K562 (cell line): Measurements from ENCODE around the gene LHX3. TPM values are rescaled to one million over a fixed set of nuclear protein-coding genes. Genes with fewer than 3 reads are reported as not detected.

Source experiments
- BDP1 ChIP-seq: IDR thresholded peaks from 3 replicates; pipeline ENCODE4 v1.6.1; 2011; ENCODE audit not compliant: insufficient read length, insufficient read depth
- CREB1 ChIP-seq, 2 experiments: sonication (generic) in 1 of 2; formaldehyde crosslinking in 1 of 2; IDR thresholded peaks; 2 replicates each; pipeline versions ENCODE4 v1.6.1 to v1.8.0; 2012 to 2022; ENCODE audit warnings: inconsistent platforms in 1 of 2, mild to moderate bottlenecking in 1 of 2, missing genetic modification reagents in 1 of 2, moderate library complexity in 1 of 2
- CTBP1 ChIP-seq: fragments of 450-650 bp; IDR thresholded peaks from 2 replicates; pipeline ENCODE4 v1.6.1; 2016; ENCODE audit warnings: borderline replicate concordance
- E2F3 ChIP-seq: fragments of 250-450 bp; sonication (Bioruptor Pico); IDR thresholded peaks from 2 replicates; pipeline ENCODE4 v1.4.0; 2020; ENCODE audit warnings: mild to moderate bottlenecking
- ELF4 ChIP-seq: fragments of 450-650 bp; formaldehyde crosslinking; IDR thresholded peaks from 2 replicates; pipeline ENCODE4 v1.4.0; 2022; ENCODE audit warnings: missing genetic modification characterization
- L3MBTL2 ChIP-seq: fragments of 450-650 bp; IDR thresholded peaks from 2 replicates; pipeline ENCODE4 v1.6.1; 2016; ENCODE audit warnings: mild to moderate bottlenecking, moderate library complexity
- LEF1 ChIP-seq: fragments of 450-650 bp; IDR thresholded peaks from 2 replicates; pipeline ENCODE4 v1.6.1; 2016; ENCODE audit warnings: mild to moderate bottlenecking
- MTA3 ChIP-seq: fragments of 450-650 bp; formaldehyde crosslinking; IDR thresholded peaks from 2 replicates; pipeline ENCODE4 v1.6.1; 2017; ENCODE audit warnings: mild to moderate bottlenecking, borderline replicate concordance
- NR2C2 ChIP-seq, 2 experiments: fragments of 200-800 bp in 1 of 2; sonication (Bioruptor generic) in 1 of 2; sonication (generic) in 1 of 2; formaldehyde crosslinking in 1 of 2; IDR thresholded peaks; 2 replicates each; pipeline versions ENCODE4 v1.6.1 to v1.8.0; 2016 to 2022; ENCODE audit warnings: mild to moderate bottlenecking in 1 of 2, missing compliant biosample characterization in 1 of 2, missing genetic modification characterization in 1 of 2, missing genetic modification reagents in 1 of 2
- REST ChIP-seq, 2 experiments: fragments of 450-650 bp; formaldehyde crosslinking in 1 of 2; IDR thresholded peaks; 2 replicates each; pipeline versions ENCODE4 v1.4.0 to v1.6.1; 2014 to 2020; ENCODE audit warnings: mild to moderate bottlenecking in 2 of 2, borderline replicate concordance in 1 of 2, low read depth in 1 of 2
- SMAD3 ChIP-seq: fragments of 450-650 bp; formaldehyde crosslinking; conservative IDR thresholded peaks from 2 replicates; pipeline ENCODE4 v1.4.0; 2020; ENCODE audit warnings: mild to moderate bottlenecking
- SMC3 ChIP-seq: conservative IDR thresholded peaks from 2 replicates; pipeline ENCODE4 v1.6.1; 2011; ENCODE audit warnings: low read depth, low read length, improper control_type of control experiment; ENCODE audit not compliant: insufficient read depth
- SNRNP70 ChIP-seq: fragments of 200-400 bp; formaldehyde crosslinking; optimal IDR thresholded peaks from 2 replicates; pipeline ENCODE3; 2017; ENCODE audit warnings: low read depth, low read length
- TEAD1 ChIP-seq, 2 experiments: fragments of 450-650 bp in 1 of 2; sonication (generic) in 1 of 2; formaldehyde crosslinking; IDR thresholded peaks; 2 replicates each; pipeline versions ENCODE4 v1.4.0 to v1.8.0; 2020 to 2022; ENCODE audit warnings: mild to moderate bottlenecking in 2 of 2, missing genetic modification reagents in 1 of 2
- TEAD2 ChIP-seq: fragments of 450-650 bp; IDR thresholded peaks from 2 replicates; pipeline ENCODE4 v1.6.1; 2016; ENCODE audit warnings: missing genetic modification characterization, control low read depth, missing compliant biosample characterization
- ZNF124 ChIP-seq: sonication (generic); formaldehyde crosslinking; IDR thresholded peaks from 2 replicates; pipeline ENCODE4 v1.8.1; 2022; ENCODE audit warnings: missing genetic modification reagents
- ZNF133 ChIP-seq: fragments of 250-450 bp; sonication (Bioruptor Pico); IDR thresholded peaks from 2 replicates; pipeline ENCODE4 v1.4.0; 2020; ENCODE audit warnings: mild to moderate bottlenecking
- ZNF77 ChIP-seq: fragments of 250-450 bp; sonication (Bioruptor Pico); IDR thresholded peaks from 2 replicates; pipeline ENCODE4 v1.5.0; 2020
- polyA plus RNA-seq, 8 experiments: library from polyadenylated mRNA; depleted of rRNA in 4 of 8; stranded (reverse) in 5 of 8; unstranded in 3 of 8; fragments of >200 nt; fragmentation: Nextera tagmentation in 2 of 8; fragmentation: Illumina TruSeq in 1 of 8; extraction: Ambion mirVana in 2 of 8; extraction: Trizol in 1 of 8; gene quantifications; 2 replicates each; pipeline versions ENCODE4 v1.2.1 to v1.2.3, GENCODE V29; 2011 to 2014; ENCODE audit warnings: inconsistent platforms in 1 of 8, missing spikeins in 1 of 8
- total RNA-seq, 7 experiments: library from RNA; depleted of rRNA in 6 of 7; stranded (reverse); fragments of >200 nt in 6 of 7; fragmentation: Illumina TruSeq in 2 of 7; extraction: Trizol in 2 of 7; gene quantifications; 2 replicates each; pipeline versions ENCODE4 v1.2.1 to v1.2.3, GENCODE V29; 2011 to 2021; ENCODE audit warnings: low replicate concordance in 1 of 7

LHX3 gene
- total and polyA plus RNA-seq, 9 of the 15 experiments (the other 6 are each of a cell fraction or from before 2014, with no cell fraction given) = 0.09 TPM; not detected in 8

- no peak for TF ChIP-seq CREB1 (IDR thresholded peaks at IDR 0.05)
- TF ChIP-seq CREB1 (CRISPR knock-in tag; IDR thresholded peaks at IDR 0.05) = peak; percentile 46; the same call in 1 of the 2 replicates
- TF ChIP-seq TEAD2 (tag) = 0 out of 2 replicates have a peak, but pooled peaks have one; percentile 5
- TF ChIP-seq ELF4 (CRISPR knock-in tag) = 0 out of 2 replicates have a peak, but pooled peaks have one; percentile 25
- peak; percentile 69 for TF ChIP-seq SMC3
- peak; percentile 83 for TF ChIP-seq REST (IDR thresholded peaks at IDR 0.05; ENCODE audit: borderline replicate concordance)
- peak; percentile 52; the same call in 1 of the 2 replicates for TF ChIP-seq REST (CRISPR knock-in tag; IDR thresholded peaks at IDR 0.05; ENCODE audit: low read depth)
- no peak for TF ChIP-seq SNRNP70
- peak; percentile 70 for TF ChIP-seq L3MBTL2
- TF ChIP-seq TEAD1 (CRISPR knock-in tag; IDR thresholded peaks at IDR 0.05) = peak in 1 of 2 experiments; percentile 91; a peak in 1 of 4 replicates
- no peak for TF ChIP-seq ZNF124 (CRISPR knock-in tag)
- no peak for TF ChIP-seq NR2C2 (CRISPR knock-in tag; IDR thresholded peaks at IDR 0.05)
- no peak for TF ChIP-seq NR2C2 (tag; IDR thresholded peaks at IDR 0.05)
- 0 out of 2 replicates have a peak, but pooled peaks have one; percentile 53 for TF ChIP-seq SMAD3 (CRISPR knock-in tag)
- TF ChIP-seq E2F3 (CRISPR knock-in tag) = no peak
- TF ChIP-seq CTBP1 = peak; percentile 72; the same call in 1 of the 2 replicates
- 0 out of 2 replicates have a peak, but pooled peaks have one; percentile 37 for TF ChIP-seq ZNF133 (CRISPR knock-in tag)
- no peak for TF ChIP-seq ZNF77 (CRISPR knock-in tag)
- no peak for TF ChIP-seq LEF1
- peak; percentile 34; the same call in 1 of the 2 replicates for TF ChIP-seq MTA3
- TF ChIP-seq BDP1 = no peak
These were observed 21.1 kb upstream of the LHX3 start (continued) for GRCh38 chr9:136225748-136226679.
